HepG2 (cell line): ENCODE data around the gene RPS6KA2. TPM values are rescaled to one million over a fixed set of nuclear protein-coding genes. Genes with fewer than 3 reads are reported as not detected.

Source experiments
- ATF5 ChIP-seq: sonication (generic); formaldehyde crosslinking; IDR thresholded peaks from 2 replicates; pipeline ENCODE4 v1.4.0; 2020; ENCODE audit warnings: mild to moderate bottlenecking, low read depth, missing genetic modification reagents
- CTCF ChIP-seq: sonication (generic); formaldehyde crosslinking; IDR thresholded peaks from 2 replicates; pipeline ENCODE4 v1.5.0; 2020; ENCODE audit warnings: mild to moderate bottlenecking, missing genetic modification reagents, moderate library complexity
- ELF3 ChIP-seq: IDR thresholded peaks from 2 replicates; pipeline ENCODE4 v1.6.1; 2016; ENCODE audit warnings: missing genetic modification reagents, missing compliant biosample characterization
- HDAC1 ChIP-seq: sonication (generic); formaldehyde crosslinking; IDR thresholded peaks from 2 replicates; pipeline ENCODE4 v1.5.1; 2020; ENCODE audit warnings: mild to moderate bottlenecking, missing genetic modification reagents
- HMGA1 ChIP-seq: sonication (generic); formaldehyde crosslinking; conservative IDR thresholded peaks from 2 replicates; pipeline ENCODE4 v1.4.0; 2020; ENCODE audit warnings: missing genetic modification reagents
- MBD4 ChIP-seq: IDR thresholded peaks from 2 replicates; pipeline ENCODE4 v1.6.1; 2012; ENCODE audit warnings: low read length, inconsistent platforms, borderline replicate concordance
- MEF2D ChIP-seq: sonication (generic); formaldehyde crosslinking; IDR thresholded peaks from 2 replicates; pipeline ENCODE4 v1.5.1; 2020; ENCODE audit warnings: mild to moderate bottlenecking, missing genetic modification reagents
- MXI1 ChIP-seq: IDR thresholded peaks from 3 replicates; pipeline ENCODE4 v1.6.1; 2012; ENCODE audit warnings: low read depth, low read length, inconsistent platforms, borderline replicate concordance
- NBN ChIP-seq: fragments of 450-650 bp; conservative IDR thresholded peaks from 2 replicates; pipeline ENCODE4 v1.6.1; 2017
- NFE2 ChIP-seq: sonication (generic); formaldehyde crosslinking; IDR thresholded peaks from 2 replicates; pipeline ENCODE4 v1.4.0; 2020; ENCODE audit warnings: missing genetic modification reagents
- NR2F1 ChIP-seq, 2 experiments: fragments of 450-650 bp in 1 of 2; formaldehyde crosslinking in 1 of 2; IDR thresholded peaks; 2 replicates each; pipeline versions ENCODE4 v1.5.0 to v1.6.1; 2016 to 2020; ENCODE audit warnings: mild to moderate bottlenecking in 1 of 2, missing compliant biosample characterization in 1 of 2, missing genetic modification reagents in 1 of 2, moderate library complexity in 1 of 2
- POLR2AphosphoS2 ChIP-seq: IDR thresholded peaks from 2 replicates; pipeline ENCODE4 v1.6.1; 2011; ENCODE audit warnings: low read depth, low read length, improper control_type of control experiment
- RFX1 ChIP-seq: fragments of 450-650 bp; IDR thresholded peaks from 2 replicates; pipeline ENCODE4 v1.6.1; 2017
- RFX5 ChIP-seq: IDR thresholded peaks from 2 replicates; pipeline ENCODE4 v1.6.1; 2011; ENCODE audit warnings: low read depth, low read length, improper control_type of control experiment
- SATB2 ChIP-seq: sonication (generic); formaldehyde crosslinking; IDR thresholded peaks from 2 replicates; pipeline ENCODE4 v1.5.0; 2020; ENCODE audit warnings: missing genetic modification reagents
- SOX6 ChIP-seq, 2 experiments: fragments of 450-650 bp in 1 of 2; sonication (generic) in 1 of 2; formaldehyde crosslinking in 1 of 2; IDR thresholded peaks; 2 replicates each; pipeline versions ENCODE4 v1.4.0 to v1.6.1; 2017 to 2020; ENCODE audit warnings: antibody characterized with exemption in 1 of 2, mild to moderate bottlenecking in 1 of 2, missing genetic modification reagents in 1 of 2
- TAF1 ChIP-seq: sonication (generic); formaldehyde crosslinking; IDR thresholded peaks from 2 replicates; pipeline ENCODE4 v1.4.0; 2020; ENCODE audit warnings: missing genetic modification reagents
- ZBTB37 ChIP-seq: sonication (generic); formaldehyde crosslinking; IDR thresholded peaks from 2 replicates; pipeline ENCODE4 v1.4.0; 2020; ENCODE audit warnings: mild to moderate bottlenecking, missing genetic modification reagents
- ZNF10 ChIP-seq: sonication (generic); formaldehyde crosslinking; IDR thresholded peaks from 2 replicates; pipeline ENCODE4 v1.4.0; 2020; ENCODE audit warnings: mild to moderate bottlenecking, low read depth, missing genetic modification reagents, borderline replicate concordance
- ZNF101 ChIP-seq: sonication (generic); formaldehyde crosslinking; IDR thresholded peaks from 2 replicates; pipeline ENCODE4 v1.4.0; 2020; ENCODE audit warnings: mild to moderate bottlenecking, low read depth, missing genetic modification reagents, borderline replicate concordance
- ZNF136 ChIP-seq: sonication (generic); formaldehyde crosslinking; IDR thresholded peaks from 2 replicates; pipeline ENCODE4 v1.8.1; 2022; ENCODE audit warnings: low read depth, mild to moderate bottlenecking, moderate library complexity, missing genetic modification reagents
- ZNF263 ChIP-seq: sonication (generic); formaldehyde crosslinking; IDR thresholded peaks from 2 replicates; pipeline ENCODE4 v1.4.0; 2020; ENCODE audit warnings: missing genetic modification reagents
- ZNF484 ChIP-seq: sonication (generic); formaldehyde crosslinking; IDR thresholded peaks from 2 replicates; pipeline ENCODE4 v1.5.1; 2020; ENCODE audit warnings: mild to moderate bottlenecking, low read depth, missing genetic modification reagents, borderline replicate concordance
- ZNF549 ChIP-seq: sonication (generic); formaldehyde crosslinking; IDR thresholded peaks from 2 replicates; pipeline ENCODE4 v1.5.0; 2020; ENCODE audit warnings: missing genetic modification reagents
- ZNF580 ChIP-seq: IDR thresholded peaks from 2 replicates; pipeline ENCODE4 v1.6.1; 2016; ENCODE audit warnings: low read depth, borderline replicate concordance
- ZNF724P ChIP-seq: sonication (generic); formaldehyde crosslinking; IDR thresholded peaks from 2 replicates; pipeline ENCODE4 v1.8.0; 2022; ENCODE audit warnings: missing genetic modification reagents, borderline replicate concordance
- ZNF839 ChIP-seq: sonication (generic); formaldehyde crosslinking; IDR thresholded peaks from 2 replicates; pipeline ENCODE4 v1.4.0; 2020; ENCODE audit warnings: missing genetic modification reagents, mild to moderate bottlenecking, borderline replicate concordance
- polyA plus RNA-seq, 8 experiments: library from polyadenylated mRNA; depleted of rRNA in 3 of 8; stranded (reverse) in 7 of 8; unstranded in 1 of 8; fragments of >200 nt; fragmentation: Illumina TruSeq in 4 of 8; extraction: Trizol in 4 of 8; gene quantifications; 2 replicates each; pipeline versions ENCODE4 v1.2.1 to v1.2.3, GENCODE V29; 2011 to 2016; ENCODE audit warnings: low read depth in 4 of 8, missing spikeins in 1 of 8, mixed read lengths in 1 of 8; ENCODE audit not compliant: insufficient read depth in 1 of 8
- total RNA-seq, 5 experiments: library from RNA; depleted of rRNA; stranded (reverse); fragments of >200 nt; fragmentation: Illumina TruSeq; extraction: Trizol; gene quantifications; 2 replicates each; pipeline ENCODE4 v1.2.3, GENCODE V29; 2016; ENCODE audit warnings: low read depth in 1 of 5

Gene RPS6KA2
- total and polyA plus RNA-seq, 2 of the 13 experiments (the other 11 are each of a cell fraction or from before 2014, with no cell fraction given), result 0.22 to 0.38 TPM

GRCh38 chr6:166381733-166382499, 245.1 kb downstream of the RPS6KA2 start (continued):
- TF ChIP-seq ATF5 (CRISPR knock-in tag), result peak; percentile 33; the same call in 1 of the 2 replicates
- peak; percentile 73; the same call in 1 of the 3 replicates for TF ChIP-seq MXI1
- peak; percentile 95; the same call in 1 of the 2 replicates for TF ChIP-seq ZNF580 (CRISPR knock-in tag)
- no peak for TF ChIP-seq RFX1
- no peak for TF ChIP-seq ZNF10 (CRISPR knock-in tag)
- no peak for TF ChIP-seq ZNF484 (CRISPR knock-in tag)
- no peak for TF ChIP-seq POLR2AphosphoS2
- 0 out of 2 replicates have a peak, but pooled peaks have one; percentile 44 for TF ChIP-seq ZNF101
- no peak for TF ChIP-seq NR2F1 (CRISPR knock-in tag; IDR thresholded peaks at IDR 0.05)
- TF ChIP-seq CTCF (CRISPR knock-in tag), result peak; percentile 98
- TF ChIP-seq SATB2 (CRISPR knock-in tag), result no peak; the same call in 1 of the 2 replicates
- peak; percentile 56; the same call in 1 of the 2 replicates for TF ChIP-seq TAF1
- TF ChIP-seq HDAC1 (CRISPR knock-in tag), result peak; percentile 95
- no peak for TF ChIP-seq NFE2 (CRISPR knock-in tag)
- no peak for TF ChIP-seq HMGA1 (CRISPR knock-in tag)
- no peak; the same call in 1 of the 2 replicates for TF ChIP-seq ZBTB37 (CRISPR knock-in tag)
- TF ChIP-seq ZNF263 (CRISPR knock-in tag), result no peak
- no peak for TF ChIP-seq SOX6 (IDR thresholded peaks at IDR 0.05)
- TF ChIP-seq SOX6 (CRISPR knock-in tag; IDR thresholded peaks at IDR 0.05), result peak; percentile 74
- no peak for TF ChIP-seq MBD4
- peak; percentile 74; the same call in 1 of the 2 replicates for TF ChIP-seq ELF3 (CRISPR knock-in tag)
- TF ChIP-seq ZNF549, result no peak
- no peak for TF ChIP-seq RFX5
- peak; percentile 67 for TF ChIP-seq MEF2D (CRISPR knock-in tag)
- TF ChIP-seq ZNF839 (CRISPR knock-in tag), result no peak
- TF ChIP-seq NBN, result no peak
- TF ChIP-seq ZNF136 (CRISPR knock-in tag), result no peak; the same call in 1 of the 2 replicates
- TF ChIP-seq ZNF724P (CRISPR knock-in tag), result peak; percentile 75; the same call in 1 of the 2 replicates
